ENCODE data around the gene RNFT2. TPM values are rescaled to one million over a fixed set of nuclear protein-coding genes. Genes with fewer than 3 reads are reported as not detected.
A peak's percentile ranks its signal among the peaks of the same experiment; 100 is the strongest.

RNFT2 gene
- total RNA-seq, 1 experiment from 2014 or later: 12.3 TPM

GRCh38 chr12:116881877-116882507, 143.9 kb downstream of the RNFT2 start:
- Histone ChIP-seq H3K27ac (ENCODE audit: low read length) (no peak overlapping the region), H3K9me3 (ENCODE audit: control insufficient read depth, insufficient read depth, low read depth, low read length) (no peaks in the 10 kb centered on the region), H3K4me3 (ENCODE audit: low read depth in 2 of 2, low read length in 2 of 2) (peak overlapping the region; percentile 39 to 59), H3K27me3 (ENCODE audit: control insufficient read depth, insufficient read depth, low read length) (peaks cover 30% of the 10 kb centered on the region), H3K36me3 (ENCODE audit: control insufficient read depth, insufficient read depth, low read length) (no peaks in the 10 kb centered on the region), H3K4me1 (ENCODE audit: control insufficient read depth, insufficient read depth, low read length) (peaks cover 18% of the 10 kb centered on the region)
- ChIA-PET CTCF (interaction anchor here (0.7 to 1.4 kb wide), 2 partner anchors 20 to 173 kb away, joined by 3 read pairs; no protein-coding TSS in a partner anchor), POLR2A (no interaction called here)
- DNase-seq (ENCODE audit: low read depth, low spot score) (no peak), ATAC-seq (no peak)
- in situ Hi-C loops (cut with HindIII; ENCODE audit: low pct_unique_long_range_greater_than_20kb, low sequenced_read_pairs): no loop called here
- intact Hi-C loops (cut with micrococcal nuclease; ENCODE audit: unreplicated experiment): loop anchor here (5.0 to 10.0 kb wide), 2 partner anchors 147 to 180 kb away; partner anchors contain the start of genes RNFT2 and SPRING1
- TF ChIP-seq, protein P1, sequence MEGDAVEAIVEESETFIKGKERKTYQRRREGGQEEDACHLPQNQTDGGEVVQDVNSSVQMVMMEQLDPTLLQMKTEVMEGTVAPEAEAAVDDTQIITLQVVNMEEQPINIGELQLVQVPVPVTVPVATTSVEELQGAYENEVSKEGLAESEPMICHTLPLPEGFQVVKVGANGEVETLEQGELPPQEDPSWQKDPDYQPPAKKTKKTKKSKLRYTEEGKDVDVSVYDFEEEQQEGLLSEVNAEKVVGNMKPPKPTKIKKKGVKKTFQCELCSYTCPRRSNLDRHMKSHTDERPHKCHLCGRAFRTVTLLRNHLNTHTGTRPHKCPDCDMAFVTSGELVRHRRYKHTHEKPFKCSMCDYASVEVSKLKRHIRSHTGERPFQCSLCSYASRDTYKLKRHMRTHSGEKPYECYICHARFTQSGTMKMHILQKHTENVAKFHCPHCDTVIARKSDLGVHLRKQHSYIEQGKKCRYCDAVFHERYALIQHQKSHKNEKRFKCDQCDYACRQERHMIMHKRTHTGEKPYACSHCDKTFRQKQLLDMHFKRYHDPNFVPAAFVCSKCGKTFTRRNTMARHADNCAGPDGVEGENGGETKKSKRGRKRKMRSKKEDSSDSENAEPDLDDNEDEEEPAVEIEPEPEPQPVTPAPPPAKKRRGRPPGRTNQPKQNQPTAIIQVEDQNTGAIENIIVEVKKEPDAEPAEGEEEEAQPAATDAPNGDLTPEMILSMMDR (IDR thresholded peaks at IDR 0.05): no peak
- TF ChIP-seq SIN3A (IDR thresholded peaks at IDR 0.05; ENCODE audit: borderline replicate concordance, insufficient read depth, low read depth, low read length) (no peak), POLR2AphosphoS5 (IDR thresholded peaks at IDR 0.05; ENCODE audit: low read depth, low read length) (no peak), TCF7L2 (IDR thresholded peaks at IDR 0.05; ENCODE audit: low read depth, low read length) (no peak), REST (IDR thresholded peaks at IDR 0.05; ENCODE audit: insufficient read depth in 1 of 2, low read depth in 2 of 2, low read length in 1 of 2) (no peak)
- BruUV-seq (replicated peaks): no TSS peak

GRCh38 chr12:116882742-116883141, 144.6 kb downstream of the RNFT2 start:
- no peaks in the 10 kb centered on the region for H3K9me3 ChIP-seq (ENCODE audit: control insufficient read depth, insufficient read depth, low read depth, low read length)
- CTCF ChIA-PET: interaction anchor here (0.7 to 1.4 kb wide), 3 partner anchors 21 to 173 kb away, joined by 3 to 7 read pairs (median 3); no protein-coding TSS in a partner anchor
- peaks cover 18% of the 10 kb centered on the region for H3K4me1 ChIP-seq (ENCODE audit: control insufficient read depth, insufficient read depth, low read length)
- TF ChIP-seq, protein P1 (IDR thresholded peaks at IDR 0.05): peak; percentile 67
- no peak for TF ChIP-seq SIN3A (IDR thresholded peaks at IDR 0.05; ENCODE audit: borderline replicate concordance, insufficient read depth, low read depth, low read length)
- intact Hi-C loops (cut with micrococcal nuclease; ENCODE audit: unreplicated experiment): loop anchor here (5.0 to 10.0 kb wide), 2 partner anchors 148 to 180 kb away; partner anchors contain the start of genes RNFT2 and SPRING1
- ATAC-seq: peak; percentile 66
- in situ Hi-C loops (cut with HindIII; ENCODE audit: low pct_unique_long_range_greater_than_20kb, low sequenced_read_pairs): no loop called here
- no peak overlapping the region for H3K4me3 ChIP-seq (ENCODE audit: low read depth in 2 of 2, low read length in 2 of 2)
- no TSS peak for BruUV-seq (replicated peaks)
- no peak for DNase-seq (ENCODE audit: low read depth, low spot score)
- POLR2A ChIA-PET: no interaction called here
- no peaks in the 10 kb centered on the region for H3K36me3 ChIP-seq (ENCODE audit: control insufficient read depth, insufficient read depth, low read length)
- no peak overlapping the region for H3K27ac ChIP-seq (ENCODE audit: low read length)
- H3K27me3 ChIP-seq (ENCODE audit: control insufficient read depth, insufficient read depth, low read length): peaks cover 26% of the 10 kb centered on the region

All from Panc1 (cell line).